Measurements from ENCODE around the gene CEP112.
"Not testable (repeated sequence)": the region's sequence is repeated elsewhere in the genome, so short reads cannot be mapped to it uniquely, and the experiment has no call there.

The CEP112 gene

DNA sequence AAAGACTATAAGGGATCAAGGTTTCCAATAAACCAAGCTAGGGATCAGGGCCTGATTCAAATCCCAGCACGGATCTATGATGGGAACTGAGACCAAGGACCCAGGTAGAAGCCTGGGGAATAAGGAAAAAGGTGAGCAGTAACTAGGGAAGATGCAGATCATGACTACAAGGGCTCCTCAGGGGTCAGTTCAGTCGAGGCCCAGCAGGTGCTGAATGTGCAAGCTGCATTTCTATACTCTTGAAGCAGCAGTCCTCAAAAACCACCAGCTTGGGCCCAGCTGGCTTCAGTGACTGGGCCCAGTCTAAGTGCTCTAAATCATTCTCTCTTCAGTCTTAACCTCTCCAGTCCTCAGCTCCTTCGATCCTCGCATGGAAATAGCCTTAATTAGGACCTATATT, 401.7 kb downstream of the CEP112 start:
- H3K36me3 ChIP-seq (ENCODE audit: insufficient read depth, low read length), result no peaks in the 10 kb centered on the region
- no peaks in the 10 kb centered on the region for H3K27me3 ChIP-seq (ENCODE audit: insufficient read depth, low read length)
- H2AFZ ChIP-seq (ENCODE audit: low read depth, low read length), result no peak overlapping the region
- no peaks in the 10 kb centered on the region for H3K9me3 ChIP-seq (ENCODE audit: low read length)
- no peak overlapping the region for H3K4me3 ChIP-seq (ENCODE audit: low read length)
- H3K4me1 ChIP-seq (ENCODE audit: insufficient read depth, low read length), result no peaks in the 10 kb centered on the region

DNA sequence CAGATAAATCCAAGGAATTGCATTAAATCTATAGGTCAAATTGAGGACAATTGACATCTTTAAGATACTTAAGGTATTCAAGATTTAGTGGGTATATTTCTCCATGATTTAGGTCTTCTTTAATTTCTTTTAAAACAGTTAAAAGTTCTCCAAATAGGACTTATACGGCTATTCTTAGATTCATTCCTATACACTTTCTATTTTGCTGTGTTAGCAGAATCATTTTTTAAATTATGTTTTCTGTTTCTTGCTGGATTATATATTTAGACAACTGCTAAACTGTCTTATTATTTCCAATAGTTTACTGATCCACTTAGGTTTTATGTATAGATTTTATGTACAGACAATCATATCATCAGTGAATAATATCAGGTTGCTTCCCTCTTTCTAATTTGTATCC, 404.4 kb downstream of the CEP112 start:
- no peak overlapping the region for H2AFZ ChIP-seq (ENCODE audit: low read depth, low read length)
- H3K36me3 ChIP-seq (ENCODE audit: insufficient read depth, low read length), result no peaks in the 10 kb centered on the region
- H3K4me3 ChIP-seq (ENCODE audit: low read length), result no peak overlapping the region
- H3K27me3 ChIP-seq (ENCODE audit: insufficient read depth, low read length), result no peaks in the 10 kb centered on the region
- H3K4me1 ChIP-seq (ENCODE audit: insufficient read depth, low read length), result no peaks in the 10 kb centered on the region
- H3K9me3 ChIP-seq (ENCODE audit: low read length), result no peaks in the 10 kb centered on the region

DNA sequence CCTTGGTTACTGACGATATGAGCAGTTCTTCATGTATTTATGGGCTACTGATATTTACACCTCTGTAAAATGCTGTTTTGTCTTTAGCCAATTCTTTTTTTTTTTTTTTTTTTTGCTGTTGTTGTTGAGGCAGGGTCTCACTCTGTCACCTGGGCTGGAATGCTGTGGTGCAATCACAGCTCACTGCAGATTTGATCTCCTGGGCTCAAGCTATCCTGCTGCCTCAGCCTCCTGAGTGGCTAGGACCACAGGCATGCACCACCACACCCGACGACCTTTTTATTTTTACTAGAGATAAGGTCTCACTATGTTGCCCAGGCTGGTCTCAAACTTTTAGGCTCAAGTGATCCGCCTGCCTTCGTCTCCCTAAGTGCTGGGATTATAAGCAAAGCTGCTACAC, 405.5 kb downstream of the CEP112 start:
- Histone ChIP-seq H2AFZ (ENCODE audit: low read depth, low read length) (no peak overlapping the region), H3K36me3 (ENCODE audit: insufficient read depth, low read length) (no peaks in the 10 kb centered on the region)

DNA sequence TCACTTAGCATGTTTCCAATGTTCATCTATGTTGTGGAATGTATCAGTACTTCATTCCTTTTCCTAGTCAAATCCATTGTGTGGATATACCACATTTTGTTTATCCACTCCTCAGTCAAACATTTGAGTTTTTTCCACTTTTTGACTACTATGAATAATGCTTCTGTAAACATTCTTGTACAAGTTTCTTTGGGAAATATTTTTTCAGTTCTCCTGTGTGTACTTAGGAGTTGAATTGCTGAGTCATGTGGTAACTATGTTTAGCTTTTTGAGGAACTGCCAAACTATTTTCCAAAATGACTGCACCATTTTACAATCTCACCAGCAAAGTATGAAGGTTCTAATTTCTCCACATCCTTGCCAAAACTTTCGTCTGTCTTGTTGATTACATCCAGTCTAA, 406.8 kb downstream of the CEP112 start:
- Histone ChIP-seq H2AFZ (ENCODE audit: low read depth, low read length) (no peak overlapping the region), H3K36me3 (ENCODE audit: insufficient read depth, low read length) (no peaks in the 10 kb centered on the region), H3K27me3 (ENCODE audit: insufficient read depth, low read length) (no peaks in the 10 kb centered on the region), H3K4me3 (ENCODE audit: low read length) (no peak overlapping the region), H3K4me1 (ENCODE audit: insufficient read depth, low read length) (no peaks in the 10 kb centered on the region), H3K9me3 (ENCODE audit: low read length) (no peaks in the 10 kb centered on the region)

More for the DNA sequence above, 405.5 kb downstream of the CEP112 start:
- Histone ChIP-seq H3K27me3 (ENCODE audit: insufficient read depth, low read length) (no peaks in the 10 kb centered on the region), H3K4me3 (ENCODE audit: low read length) (no peak overlapping the region), H3K4me1 (ENCODE audit: insufficient read depth, low read length) (no peaks in the 10 kb centered on the region), H3K9me3 (ENCODE audit: low read length) (no peaks in the 10 kb centered on the region)

DNA sequence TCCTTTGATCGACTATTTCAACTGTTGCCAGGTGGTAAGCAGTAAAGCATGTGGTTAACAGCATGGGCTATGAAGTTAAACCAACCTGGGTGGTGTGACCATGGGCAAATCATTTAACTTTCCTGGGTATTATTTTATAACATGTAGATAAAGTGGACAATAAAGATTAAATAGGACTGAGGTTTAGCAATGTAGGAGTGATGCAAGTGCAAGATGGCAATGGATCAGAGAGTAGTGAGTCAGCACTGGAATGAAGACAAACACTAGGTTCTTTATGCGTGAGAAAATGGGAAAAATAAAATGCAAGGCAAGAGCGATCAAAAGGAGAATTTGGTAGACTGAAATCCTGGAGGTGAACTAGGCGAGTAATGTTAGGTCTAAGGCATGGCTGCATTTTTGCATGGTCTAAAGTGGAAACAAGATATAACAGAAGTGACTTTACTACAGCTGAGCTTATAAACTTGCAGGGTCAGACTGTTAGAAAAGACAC, 408.0 kb downstream of the CEP112 start:
- H3K36me3 ChIP-seq (ENCODE audit: insufficient read depth, low read length), result no peaks in the 10 kb centered on the region

DNA sequence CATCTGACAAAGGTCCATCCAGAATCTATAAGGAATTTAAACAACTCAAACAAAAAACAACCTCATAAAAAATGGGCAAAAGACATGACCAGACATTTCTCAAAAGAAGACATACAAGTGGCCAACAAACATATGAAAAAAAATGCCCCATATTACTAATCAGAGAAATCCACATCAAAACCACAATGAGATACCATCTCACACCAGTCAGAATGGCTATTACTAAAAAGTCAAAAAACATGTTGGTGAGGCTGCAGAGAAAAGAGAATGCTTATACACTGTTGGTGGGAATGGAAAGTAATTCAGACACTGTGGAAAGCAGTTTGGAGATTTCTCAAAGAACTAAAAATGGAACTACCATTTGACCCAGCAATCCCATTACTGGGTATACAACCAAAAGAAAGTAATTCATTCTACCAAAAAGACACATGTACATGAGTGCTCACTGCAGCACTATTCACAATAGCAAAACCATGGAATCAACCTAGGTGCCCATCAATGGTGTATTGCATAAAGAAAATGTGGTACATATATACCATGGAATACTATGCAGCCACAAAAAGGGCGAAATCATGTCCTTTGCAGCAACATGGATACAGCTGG, 409.7 kb downstream of the CEP112 start:
- not testable (repeated sequence) for H2AFZ ChIP-seq (ENCODE audit: low read depth, low read length); H3K27me3 ChIP-seq (ENCODE audit: insufficient read depth, low read length); H3K4me1 ChIP-seq (ENCODE audit: insufficient read depth, low read length); H3K4me3 ChIP-seq (ENCODE audit: low read length); H3K9me3 ChIP-seq (ENCODE audit: low read length); H3K36me3 ChIP-seq (ENCODE audit: insufficient read depth, low read length)

More for the DNA sequence above, 408.0 kb downstream of the CEP112 start:
- H2AFZ ChIP-seq (ENCODE audit: low read depth, low read length), result no peak overlapping the region
- H3K27me3 ChIP-seq (ENCODE audit: insufficient read depth, low read length), result no peaks in the 10 kb centered on the region
- H3K4me3 ChIP-seq (ENCODE audit: low read length), result no peak overlapping the region
- no peaks in the 10 kb centered on the region for H3K4me1 ChIP-seq (ENCODE audit: insufficient read depth, low read length)
- no peaks in the 10 kb centered on the region for H3K9me3 ChIP-seq (ENCODE audit: low read length)

DNA sequence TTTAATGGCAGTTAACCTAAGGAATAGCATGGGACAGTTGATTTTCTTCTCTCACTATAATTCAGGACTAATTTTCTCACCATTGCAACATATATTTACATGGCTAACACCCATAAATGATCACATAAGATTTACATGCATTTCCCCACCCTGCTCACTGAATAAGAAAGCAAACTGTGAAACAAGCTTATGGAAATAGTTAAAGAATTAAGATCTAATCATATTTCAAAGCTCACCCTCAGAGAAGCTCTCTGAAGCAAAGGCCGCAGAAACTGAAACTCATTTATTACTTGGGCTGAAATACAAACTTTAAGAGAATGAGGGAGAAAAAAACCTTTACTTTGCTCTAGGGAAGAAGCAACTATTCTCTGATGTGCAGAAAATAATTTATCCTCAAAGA, 411.8 kb downstream of the CEP112 start:
- Histone ChIP-seq H3K4me1 (ENCODE audit: insufficient read depth, low read length) (no peaks in the 10 kb centered on the region), H3K4me3 (ENCODE audit: low read length) (no peak overlapping the region), H3K27me3 (ENCODE audit: insufficient read depth, low read length) (no peaks in the 10 kb centered on the region), H3K36me3 (ENCODE audit: insufficient read depth, low read length) (no peaks in the 10 kb centered on the region), H2AFZ (ENCODE audit: low read depth, low read length) (no peak overlapping the region), H3K9me3 (ENCODE audit: low read length) (peaks cover 3% of the 10 kb centered on the region)

DNA sequence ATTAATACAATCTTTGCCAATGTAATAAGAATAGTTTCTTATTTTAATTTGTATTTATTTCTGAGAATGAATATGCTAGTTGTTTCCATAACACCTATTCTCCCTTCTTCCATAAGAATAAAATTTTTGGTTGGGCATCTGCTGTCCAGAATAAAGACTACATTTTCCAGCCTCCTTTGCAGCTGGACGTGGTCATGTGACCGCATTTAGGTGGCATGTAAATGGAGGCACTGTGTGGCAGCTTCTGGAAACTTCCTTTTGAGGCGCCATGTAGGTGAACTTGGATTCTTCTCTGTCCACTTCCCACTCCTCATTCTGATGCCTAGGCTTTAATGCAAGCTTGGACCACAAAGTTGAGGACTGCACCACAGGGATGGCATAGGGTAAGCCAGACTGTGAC, 415.0 kb downstream of the CEP112 start:
- Histone ChIP-seq H3K27me3 (ENCODE audit: insufficient read depth, low read length) (no peaks in the 10 kb centered on the region), H3K4me1 (ENCODE audit: insufficient read depth, low read length) (peaks cover 2% of the 10 kb centered on the region), H3K4me3 (ENCODE audit: low read length) (no peak overlapping the region), H3K9me3 (ENCODE audit: low read length) (peaks cover 3% of the 10 kb centered on the region), H3K36me3 (ENCODE audit: insufficient read depth, low read length) (no peaks in the 10 kb centered on the region), H2AFZ (ENCODE audit: low read depth, low read length) (no peak overlapping the region)

DNA sequence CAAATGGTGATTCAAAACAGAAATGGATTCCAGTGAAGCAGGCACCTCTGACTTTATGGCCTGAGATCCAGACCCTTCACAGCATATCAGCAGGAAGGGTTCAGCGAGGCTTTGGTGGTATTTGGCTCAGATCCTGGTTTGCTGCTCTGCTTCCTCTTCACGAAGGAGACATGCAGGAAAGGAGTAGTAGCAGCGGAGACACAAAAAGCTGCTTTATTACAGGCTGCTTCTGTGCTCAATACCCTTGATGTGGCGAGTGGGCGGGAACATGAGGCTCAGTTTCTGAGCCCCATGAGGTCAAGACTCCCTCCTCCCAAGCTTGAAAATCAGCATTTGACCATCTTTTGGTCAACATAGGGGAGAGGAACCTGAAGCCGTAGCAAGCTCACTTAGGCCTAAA, 417.1 kb downstream of the CEP112 start:
- H3K4me3 ChIP-seq (ENCODE audit: low read length), result no peak overlapping the region
- no peak overlapping the region for H2AFZ ChIP-seq (ENCODE audit: low read depth, low read length)
- H3K27me3 ChIP-seq (ENCODE audit: insufficient read depth, low read length), result no peaks in the 10 kb centered on the region
- peaks cover 2% of the 10 kb centered on the region for H3K4me1 ChIP-seq (ENCODE audit: insufficient read depth, low read length)
- H3K36me3 ChIP-seq (ENCODE audit: insufficient read depth, low read length), result no peaks in the 10 kb centered on the region
- peaks cover 3% of the 10 kb centered on the region for H3K9me3 ChIP-seq (ENCODE audit: low read length)

DNA sequence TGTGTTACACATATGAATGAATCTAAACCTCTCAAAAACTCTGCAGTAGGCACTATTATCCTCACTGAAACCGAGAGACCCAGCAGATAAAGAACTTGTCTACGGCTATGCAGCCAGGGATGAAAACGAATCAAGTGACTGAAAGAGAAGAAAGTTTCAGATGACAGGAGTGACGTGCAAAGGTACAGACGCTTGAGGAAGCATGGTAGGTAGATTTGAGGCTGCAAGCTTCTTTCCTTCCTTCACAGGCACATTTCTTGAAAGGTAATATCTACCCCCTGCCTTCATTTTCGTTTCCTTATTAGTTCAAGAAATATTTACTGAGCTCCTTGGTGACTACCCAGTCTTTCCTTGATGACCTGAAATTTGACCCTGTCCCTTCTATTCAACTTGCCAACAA, 418.9 kb downstream of the CEP112 start:
- H2AFZ ChIP-seq (ENCODE audit: low read depth, low read length), result no peak overlapping the region
- H3K27me3 ChIP-seq (ENCODE audit: insufficient read depth, low read length), result no peaks in the 10 kb centered on the region
- no peaks in the 10 kb centered on the region for H3K36me3 ChIP-seq (ENCODE audit: insufficient read depth, low read length)
- H3K9me3 ChIP-seq (ENCODE audit: low read length), result peaks cover 3% of the 10 kb centered on the region
- peaks cover 2% of the 10 kb centered on the region for H3K4me1 ChIP-seq (ENCODE audit: insufficient read depth, low read length)
- no peak overlapping the region for H3K4me3 ChIP-seq (ENCODE audit: low read length)

DNA sequence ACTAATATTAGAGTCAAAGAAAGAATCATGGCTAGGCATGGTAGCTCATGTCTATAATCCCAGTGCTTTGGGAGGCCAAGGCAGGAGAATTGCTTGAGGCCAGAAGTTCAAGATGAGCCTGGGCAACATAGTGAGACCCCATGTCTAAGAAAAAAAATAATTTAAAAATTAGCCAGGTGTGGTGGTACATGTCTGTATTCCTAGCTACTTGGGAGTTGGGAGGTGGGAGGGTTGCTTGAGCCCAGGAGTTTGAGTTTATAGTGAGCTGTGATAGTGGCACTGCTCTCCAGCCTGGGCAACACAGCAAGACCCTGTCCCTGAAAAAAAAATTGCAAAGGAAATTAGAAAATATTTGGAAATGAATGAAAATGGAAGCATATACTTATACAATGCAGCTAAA, 420.2 kb downstream of the CEP112 start:
- H3K4me1 ChIP-seq (ENCODE audit: insufficient read depth, low read length), result peaks cover 2% of the 10 kb centered on the region
- no peaks in the 10 kb centered on the region for H3K27me3 ChIP-seq (ENCODE audit: insufficient read depth, low read length)
- peaks cover 3% of the 10 kb centered on the region for H3K9me3 ChIP-seq (ENCODE audit: low read length)
- H3K36me3 ChIP-seq (ENCODE audit: insufficient read depth, low read length), result no peaks in the 10 kb centered on the region
- H3K4me3 ChIP-seq (ENCODE audit: low read length), result no peak overlapping the region
- H2AFZ ChIP-seq (ENCODE audit: low read depth, low read length), result no peak overlapping the region

DNA sequence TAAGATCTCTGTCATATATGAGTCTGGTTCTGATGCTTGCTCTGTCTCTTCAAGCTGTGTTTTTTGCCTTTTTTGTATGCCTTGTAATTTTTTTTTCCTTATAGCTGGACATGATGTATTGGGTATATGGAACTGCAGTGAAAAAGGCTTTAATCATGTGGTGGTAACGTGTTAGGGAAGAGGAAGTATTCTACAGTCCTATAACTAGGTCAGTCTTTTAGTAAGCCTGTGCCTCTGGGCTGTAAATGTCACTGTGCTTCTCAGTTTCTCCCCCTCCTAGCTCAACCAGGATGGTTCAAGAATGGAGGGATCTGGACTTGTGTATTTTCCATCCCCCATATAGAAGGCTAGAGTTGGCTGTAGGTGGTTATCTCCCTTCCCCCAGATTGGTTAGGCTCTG, 428.1 kb downstream of the CEP112 start:
- Histone ChIP-seq H3K9me3 (ENCODE audit: low read length) (peaks cover 5% of the 10 kb centered on the region), H3K4me3 (ENCODE audit: low read length) (no peak overlapping the region), H3K36me3 (ENCODE audit: insufficient read depth, low read length) (no peaks in the 10 kb centered on the region), H3K4me1 (ENCODE audit: insufficient read depth, low read length) (no peaks in the 10 kb centered on the region), H3K27me3 (ENCODE audit: insufficient read depth, low read length) (no peaks in the 10 kb centered on the region), H2AFZ (ENCODE audit: low read depth, low read length) (no peak overlapping the region)

DNA sequence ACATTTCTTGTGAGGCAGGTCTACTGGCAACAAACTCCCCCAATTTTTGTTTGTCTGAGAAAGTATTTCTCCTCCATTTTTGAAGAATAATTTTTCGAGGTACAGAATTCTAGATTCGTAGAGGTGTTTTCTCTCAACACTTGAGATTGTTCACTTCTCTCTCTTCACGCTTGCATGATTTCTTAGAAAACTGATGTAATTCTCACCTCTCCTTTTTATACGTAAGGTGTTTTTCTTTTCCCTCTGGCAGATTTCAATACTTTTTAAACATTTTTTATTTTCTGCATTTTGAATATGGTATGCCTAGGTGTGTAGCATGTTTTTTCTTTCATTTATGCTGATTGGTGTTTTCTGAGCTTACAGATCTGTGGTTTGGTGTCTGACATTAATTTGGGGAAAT, 429.0 kb downstream of the CEP112 start:
- Histone ChIP-seq H3K9me3 (ENCODE audit: low read length) (peaks cover 5% of the 10 kb centered on the region), H3K4me1 (ENCODE audit: insufficient read depth, low read length) (no peaks in the 10 kb centered on the region), H2AFZ (ENCODE audit: low read depth, low read length) (no peak overlapping the region), H3K4me3 (ENCODE audit: low read length) (no peak overlapping the region), H3K27me3 (ENCODE audit: insufficient read depth, low read length) (no peaks in the 10 kb centered on the region), H3K36me3 (ENCODE audit: insufficient read depth, low read length) (no peaks in the 10 kb centered on the region)

DNA sequence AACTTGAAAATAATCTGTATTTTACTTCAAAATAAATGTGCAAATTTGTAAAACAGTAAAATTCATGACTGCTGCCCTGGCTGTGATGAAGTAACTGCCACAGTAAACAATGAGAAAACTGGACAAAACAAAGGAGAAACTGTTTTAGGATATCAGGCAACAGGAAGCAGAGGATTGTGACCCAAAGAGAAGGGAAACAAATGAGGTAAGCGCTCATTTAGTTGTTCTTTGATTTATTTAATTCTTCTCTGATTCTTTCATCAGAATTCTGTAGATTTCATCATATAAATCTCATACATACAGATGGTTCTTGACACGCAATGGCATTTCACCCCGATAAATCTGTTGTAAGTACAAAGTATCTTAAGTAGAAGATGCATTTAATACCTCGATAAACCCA, 432.4 kb downstream of the CEP112 start:
- H2AFZ ChIP-seq (ENCODE audit: low read depth, low read length), result no peak overlapping the region
- peaks cover 2% of the 10 kb centered on the region for H3K9me3 ChIP-seq (ENCODE audit: low read length)
- no peaks in the 10 kb centered on the region for H3K27me3 ChIP-seq (ENCODE audit: insufficient read depth, low read length)
- H3K4me3 ChIP-seq (ENCODE audit: low read length), result no peak overlapping the region
- H3K36me3 ChIP-seq (ENCODE audit: insufficient read depth, low read length), result no peaks in the 10 kb centered on the region
- no peaks in the 10 kb centered on the region for H3K4me1 ChIP-seq (ENCODE audit: insufficient read depth, low read length)
